ENCODE results near the gene PCID2. TPM values are rescaled to one million over a fixed set of nuclear protein-coding genes. Genes with fewer than 3 reads are reported as not detected.
A peak's percentile ranks its signal among the peaks of the same experiment; 100 is the strongest.

Gene PCID2
- total and polyA plus RNA-seq, 8 donors, result 25.9 to 81.7 (median 40.9) TPM

DNA sequence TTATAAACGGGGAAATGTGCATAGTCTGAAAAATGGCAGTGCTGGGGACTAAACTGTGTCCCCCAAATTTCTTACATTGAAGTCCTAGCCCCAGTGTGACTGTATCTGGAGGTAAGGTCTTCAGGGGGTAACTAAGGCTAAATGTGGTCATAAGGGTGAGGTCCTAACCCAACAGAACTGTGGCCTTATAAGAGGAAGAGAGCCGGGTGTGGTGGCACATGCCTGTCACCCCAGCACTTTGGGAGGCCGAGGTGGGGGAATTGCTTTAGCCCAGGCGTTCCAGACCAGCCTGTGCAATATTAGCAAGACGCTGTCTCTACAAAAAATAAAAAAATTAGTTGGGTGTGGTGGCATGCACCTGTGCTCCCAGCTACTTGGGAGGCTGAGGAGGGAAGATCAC is 32.2 kb downstream of the PCID2 start:
- H3K27ac ChIP-seq, result no peak overlapping the region
- H3K4me1 ChIP-seq, result peaks cover 5 to 17% (median 14%) of the 10 kb centered on the region in 4 donors
- H3K36me3 ChIP-seq, result peaks cover 64 to 98% (median 89%) of the 10 kb centered on the region in 4 donors
- TF ChIP-seq EP300 (IDR thresholded peaks at IDR 0.05), result no peak
- 66 to 85% (median 67%) methylated on average over 5 of the region's 5 CpGs for WGBS, 5 donors
- no peaks in the 10 kb centered on the region for H3K27me3 ChIP-seq
- no peak for DNase-seq
- intact Hi-C loops (cut with DNase I; ENCODE audit: low total_unique reads), result no loop called here
- no peaks in the 10 kb centered on the region for H3K9me3 ChIP-seq
- H3K4me3 ChIP-seq, result no peak overlapping the region

DNA sequence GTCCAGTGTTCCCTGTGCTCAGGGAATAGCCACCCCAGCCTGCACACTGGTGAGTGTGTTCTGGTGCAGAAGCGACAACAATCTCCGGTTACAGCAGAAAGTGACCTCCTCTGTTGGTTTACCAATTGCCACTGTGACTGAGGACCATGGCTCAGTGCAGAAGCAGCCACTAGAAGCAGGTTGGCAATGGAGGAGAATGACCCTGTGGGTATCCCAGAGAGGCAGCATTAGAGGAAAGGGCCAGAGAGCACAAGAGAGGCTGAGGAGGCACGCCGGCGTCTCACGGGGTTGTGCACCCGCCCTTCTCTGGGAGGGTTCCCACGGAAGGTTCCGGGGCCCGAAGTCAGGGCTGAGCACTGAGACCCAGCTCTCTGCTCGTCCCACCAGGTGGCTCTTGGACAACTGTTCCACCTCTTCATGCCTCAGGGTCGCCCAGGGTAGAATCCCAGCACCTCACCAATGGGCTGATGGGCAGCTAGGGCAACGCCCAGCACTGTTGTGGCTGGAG is 36.0 kb downstream of the PCID2 start:
- H3K27ac ChIP-seq, result no peak overlapping the region
- DNase-seq, result no peak
- H3K27me3 ChIP-seq, result no peaks in the 10 kb centered on the region
- peaks cover 29 to 88% (median 61%) of the 10 kb centered on the region in 4 donors for H3K36me3 ChIP-seq
- peaks cover 0 to 5% (median 0%) of the 10 kb centered on the region in 4 donors for H3K9me3 ChIP-seq
- 59 to 91% (median 77%) methylated on average over 4 to 13 of the region's 13 CpGs for WGBS, 5 donors
- TF ChIP-seq EP300 (IDR thresholded peaks at IDR 0.05) (no peak), POLR2AphosphoS5 (IDR thresholded peaks at IDR 0.05) (no peak), POLR2A (IDR thresholded peaks at IDR 0.05) (no peak)
- TF ChIP-seq, protein P1, sequence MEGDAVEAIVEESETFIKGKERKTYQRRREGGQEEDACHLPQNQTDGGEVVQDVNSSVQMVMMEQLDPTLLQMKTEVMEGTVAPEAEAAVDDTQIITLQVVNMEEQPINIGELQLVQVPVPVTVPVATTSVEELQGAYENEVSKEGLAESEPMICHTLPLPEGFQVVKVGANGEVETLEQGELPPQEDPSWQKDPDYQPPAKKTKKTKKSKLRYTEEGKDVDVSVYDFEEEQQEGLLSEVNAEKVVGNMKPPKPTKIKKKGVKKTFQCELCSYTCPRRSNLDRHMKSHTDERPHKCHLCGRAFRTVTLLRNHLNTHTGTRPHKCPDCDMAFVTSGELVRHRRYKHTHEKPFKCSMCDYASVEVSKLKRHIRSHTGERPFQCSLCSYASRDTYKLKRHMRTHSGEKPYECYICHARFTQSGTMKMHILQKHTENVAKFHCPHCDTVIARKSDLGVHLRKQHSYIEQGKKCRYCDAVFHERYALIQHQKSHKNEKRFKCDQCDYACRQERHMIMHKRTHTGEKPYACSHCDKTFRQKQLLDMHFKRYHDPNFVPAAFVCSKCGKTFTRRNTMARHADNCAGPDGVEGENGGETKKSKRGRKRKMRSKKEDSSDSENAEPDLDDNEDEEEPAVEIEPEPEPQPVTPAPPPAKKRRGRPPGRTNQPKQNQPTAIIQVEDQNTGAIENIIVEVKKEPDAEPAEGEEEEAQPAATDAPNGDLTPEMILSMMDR (IDR thresholded peaks at IDR 0.05), result no peak
- peaks cover 12 to 29% (median 19%) of the 10 kb centered on the region in 4 donors for H3K4me1 ChIP-seq
- intact Hi-C loops (cut with DNase I; ENCODE audit: low total_unique reads), result no loop called here
- no peak overlapping the region for H3K4me3 ChIP-seq

DNA sequence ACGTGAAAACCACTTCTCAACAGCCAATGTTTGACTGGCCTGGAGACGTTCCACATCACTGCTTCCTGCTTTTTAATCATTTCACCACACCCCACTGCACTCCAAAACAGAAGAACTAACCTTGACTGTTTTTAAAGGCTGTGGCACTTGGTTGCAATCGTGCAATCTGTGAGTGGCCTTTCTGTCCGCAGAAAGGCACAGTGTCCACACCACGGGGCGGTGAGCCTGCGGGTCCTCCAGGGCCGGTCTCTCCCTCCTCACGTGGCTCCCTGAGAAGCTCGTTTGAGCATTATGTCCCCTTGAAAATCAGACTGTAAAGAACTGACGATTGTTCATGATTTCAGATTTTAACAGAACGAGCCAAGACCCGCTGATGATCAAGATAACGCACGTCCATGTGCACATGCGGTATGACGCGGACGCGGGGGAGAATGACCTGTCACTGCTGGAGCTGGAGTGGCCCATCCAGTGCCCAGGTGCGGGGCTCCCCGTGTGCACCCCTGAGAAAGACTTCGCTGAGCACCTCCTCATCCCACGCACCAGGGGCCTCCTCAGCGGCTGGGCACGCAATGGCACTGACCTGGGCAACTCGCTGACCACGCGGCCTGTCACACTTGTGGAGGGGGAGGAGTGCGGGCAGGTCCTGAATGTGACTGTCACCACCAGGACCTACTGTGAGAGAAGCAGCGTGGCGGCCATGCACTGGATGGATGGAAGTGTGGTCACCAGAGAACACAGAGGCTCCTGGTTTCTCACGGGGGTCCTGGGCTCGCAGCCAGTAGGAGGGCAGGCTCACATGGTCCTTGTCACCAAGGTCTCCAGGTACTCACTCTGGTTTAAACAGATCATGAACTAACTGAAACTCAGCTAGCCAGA is 37.0 kb downstream of the PCID2 start:
- Histone ChIP-seq H3K9me3 (peaks cover 0 to 5% (median 0%) of the 10 kb centered on the region in 4 donors), H3K4me1 (peaks cover 12 to 29% (median 19%) of the 10 kb centered on the region in 4 donors), H3K27ac (peak overlapping the region in 4 of 5 donors; percentile 7 to 65 (median 32)), H3K27me3 (no peaks in the 10 kb centered on the region), H3K36me3 (peaks cover 19 to 78% (median 51%) of the 10 kb centered on the region in 4 donors), H3K4me3 (no peak overlapping the region)
- no peak for DNase-seq
- 48 to 77% (median 68%) methylated on average over 31 to 34 of the region's 34 CpGs for WGBS, 5 donors
- TF ChIP-seq POLR2A (IDR thresholded peaks at IDR 0.05) (no peak), POLR2AphosphoS5 (IDR thresholded peaks at IDR 0.05) (no peak), EP300 (IDR thresholded peaks at IDR 0.05) (no peak)
- TF ChIP-seq, protein P1 (IDR thresholded peaks at IDR 0.05), result no peak
- intact Hi-C loops (cut with DNase I; ENCODE audit: low total_unique reads), result no loop called here

DNA sequence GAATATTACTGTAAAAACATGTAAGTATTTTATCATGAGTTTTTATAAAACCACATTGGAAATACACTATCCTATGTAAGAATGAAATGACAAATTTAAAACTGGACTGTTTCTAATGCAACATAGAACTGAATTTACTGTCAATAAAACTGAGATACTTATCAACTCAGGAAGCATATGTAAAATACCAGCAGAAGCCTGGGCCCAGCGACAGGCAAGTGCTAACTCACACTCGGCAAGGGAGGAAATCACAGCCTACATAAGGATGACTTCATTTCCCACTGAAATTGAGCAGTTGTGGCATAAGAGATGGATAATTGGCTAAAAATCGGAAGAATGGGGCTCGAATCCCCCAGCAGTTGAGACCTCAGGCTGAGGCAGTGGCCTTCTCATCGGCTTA is 38.0 kb downstream of the PCID2 start:
- no peak for DNase-seq
- Histone ChIP-seq H3K27ac (peak overlapping the region in 4 of 5 donors; percentile 19 to 65 (median 32)), H3K4me1 (peaks cover 12 to 29% (median 19%) of the 10 kb centered on the region in 4 donors), H3K36me3 (peaks cover 10 to 68% (median 41%) of the 10 kb centered on the region in 4 donors), H3K9me3 (peaks cover 0 to 5% (median 0%) of the 10 kb centered on the region in 4 donors), H3K27me3 (no peaks in the 10 kb centered on the region), H3K4me3 (no peak overlapping the region)
- intact Hi-C loops (cut with DNase I; ENCODE audit: low total_unique reads), result no loop called here
- TF ChIP-seq EP300 (IDR thresholded peaks at IDR 0.05), result no peak
- TF ChIP-seq POLR2AphosphoS5 (IDR thresholded peaks at IDR 0.05), result no peak
- TF ChIP-seq, protein P1 (IDR thresholded peaks at IDR 0.05), result no peak
- no peak for TF ChIP-seq POLR2A (IDR thresholded peaks at IDR 0.05)
- 28 to 62% (median 45%) methylated on average over 5 of the region's 5 CpGs for WGBS, 5 donors

Measured in stomach (tissue), 9 donors.